SH-SY5Y (cell line): Measurements from ENCODE around the gene FAM170B.

Source experiments
- GATA2 ChIP-seq: IDR thresholded peaks from 2 replicates; pipeline ENCODE4 v1.6.1; 2011; ENCODE audit warnings: mild to moderate bottlenecking, low read depth, low read length
- GATA3 ChIP-seq: IDR thresholded peaks from 2 replicates; pipeline ENCODE4 v1.6.1; 2011; ENCODE audit warnings: low read depth, mild to moderate bottlenecking, low read length, moderate library complexity

GRCh38 chr10:49090189-49090575 lies 43.6 kb downstream of the FAM170B start:
- TF ChIP-seq GATA2 (no peak), GATA3 (no peak)
